Pons (tissue), 1 donor: ENCODE measurements around the gene KRT9.
"Not testable (repeated sequence)": the region's sequence is repeated elsewhere in the genome, so short reads cannot be mapped to it uniquely, and the experiment has no call there.

Source experiments
- DNase-seq: peaks from one replicate; pipeline ENCODE4 v3.0.0-alpha.2; 2016; ENCODE audit warnings: low spot score

KRT9 gene

DNA sequence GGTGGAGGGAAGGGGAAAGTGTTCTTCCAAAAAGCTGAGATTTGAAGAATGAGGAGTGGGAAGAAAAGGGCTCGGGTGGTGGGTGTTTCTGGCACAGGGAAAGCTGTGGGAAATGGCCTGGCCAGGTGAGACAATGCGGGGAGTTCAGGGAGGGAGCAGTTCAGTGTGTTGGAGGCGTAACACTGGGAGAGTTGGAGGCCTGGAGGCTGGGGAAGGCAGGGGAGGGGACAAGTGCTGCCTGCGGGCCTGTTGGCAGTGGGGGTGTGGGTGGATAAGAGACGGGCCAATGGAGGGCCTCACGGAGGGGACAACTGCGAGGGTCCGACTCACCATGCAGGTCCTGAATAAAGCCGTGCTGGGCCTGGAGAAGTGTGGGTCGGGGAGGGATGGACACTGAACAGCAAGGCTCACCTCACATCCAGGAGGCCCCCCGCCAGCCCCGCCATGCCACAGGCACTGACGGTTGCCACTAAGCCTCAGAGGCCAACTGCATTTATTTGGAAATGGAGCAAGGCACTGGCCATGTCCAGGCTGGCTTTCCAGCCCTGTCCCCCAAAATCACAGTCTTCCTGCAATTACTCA is 25.9 kb downstream of the KRT9 start:
- no peak for DNase-seq

- no peak for DNase-seq
Measured at GRCh38 chr17:41544935-41545334, 26.9 kb downstream of the KRT9 start.

GRCh38 chr17:41544491-41544892 is 27.4 kb downstream of the KRT9 start:
- no peak for DNase-seq

GRCh38 chr17:41542786-41543185 is 29.1 kb downstream of the KRT9 start:
- DNase-seq: not testable (repeated sequence)

DNA sequence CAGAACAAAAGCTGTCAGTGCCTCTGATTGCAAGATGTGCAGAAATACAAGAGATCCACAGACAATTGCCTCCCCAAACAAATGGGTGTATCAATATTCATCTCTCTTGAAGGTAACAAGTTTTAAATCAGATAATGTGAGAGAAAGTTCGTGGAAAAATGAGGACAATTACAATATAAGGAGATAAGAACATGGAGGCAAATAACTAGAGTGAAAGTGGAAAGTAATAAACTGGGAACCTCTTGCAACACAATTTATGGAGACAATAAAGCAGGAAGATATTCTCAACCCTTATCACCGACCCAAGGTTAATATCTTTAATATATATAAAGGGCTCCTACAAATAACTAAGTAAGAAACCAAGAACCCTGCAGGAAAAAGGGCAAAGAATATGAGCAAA is 29.5 kb downstream of the KRT9 start:
- no peak for DNase-seq

GRCh38 chr17:41540921-41541625 is 30.8 kb downstream of the KRT9 start:
- no peak for DNase-seq

GRCh38 chr17:41539979-41540701 is 31.7 kb downstream of the KRT9 start:
- DNase-seq: no peak

DNA sequence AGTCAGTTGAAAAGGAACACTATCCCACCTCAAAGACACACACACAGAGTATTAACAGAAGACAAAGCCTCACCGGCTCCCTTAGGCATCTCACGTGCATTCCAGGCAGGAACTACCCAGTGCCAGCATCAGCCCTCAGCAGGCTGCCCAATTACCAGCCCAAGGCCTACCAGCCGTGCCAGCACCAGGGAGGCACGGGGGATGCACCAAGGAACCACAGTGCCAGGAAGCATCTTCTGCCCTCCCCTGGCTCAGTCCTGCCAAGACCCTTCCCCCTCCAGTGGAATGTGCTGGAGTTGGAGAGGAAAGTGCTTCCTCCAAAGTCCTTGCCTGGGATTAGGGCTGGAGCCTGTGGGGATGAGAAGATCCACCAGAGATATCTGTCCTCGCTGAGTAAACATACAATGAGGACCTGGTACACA is 32.8 kb downstream of the KRT9 start:
- DNase-seq: no peak

DNA sequence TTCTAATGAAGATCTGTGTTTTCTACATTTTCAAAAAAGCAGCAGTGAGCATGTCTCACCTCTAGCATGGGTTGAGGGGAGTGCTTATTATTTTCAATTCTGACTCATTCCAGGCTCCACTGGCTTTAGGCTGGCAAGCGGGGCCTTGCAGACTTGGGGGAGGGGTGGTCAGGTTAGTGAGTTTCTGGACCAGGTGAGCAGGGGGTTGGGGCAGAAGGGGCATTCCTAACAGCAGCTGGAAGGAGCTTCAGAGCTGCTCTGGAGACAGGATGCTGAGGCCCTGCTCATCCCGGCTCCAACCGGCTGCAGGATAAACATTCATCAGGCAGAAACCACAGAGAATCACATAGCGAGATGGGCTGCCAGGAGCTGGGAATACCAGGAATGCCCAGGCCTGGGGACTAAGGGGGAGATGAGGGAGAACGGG is 33.3 kb downstream of the KRT9 start:
- DNase-seq: no peak

DNA sequence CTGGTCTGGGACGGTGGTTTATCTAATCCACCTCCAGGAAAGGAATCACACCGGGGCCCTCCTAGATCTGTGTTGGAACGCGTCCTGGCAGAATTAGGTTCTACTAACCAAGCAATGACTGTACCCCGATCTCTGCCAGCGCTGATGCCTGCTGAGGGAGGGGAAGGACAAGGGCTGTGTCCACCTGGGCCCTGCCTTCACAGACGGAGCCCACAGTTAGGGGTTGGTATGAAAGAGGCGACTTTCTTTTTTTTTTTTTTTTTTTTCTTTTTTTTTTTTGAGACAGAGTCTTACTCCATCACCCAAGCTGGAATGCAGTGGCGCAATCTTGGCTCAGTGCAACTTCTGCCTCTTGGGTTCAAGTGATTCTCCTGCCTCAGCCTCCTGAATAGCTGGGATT is 33.9 kb downstream of the KRT9 start:
- DNase-seq: no peak

DNA sequence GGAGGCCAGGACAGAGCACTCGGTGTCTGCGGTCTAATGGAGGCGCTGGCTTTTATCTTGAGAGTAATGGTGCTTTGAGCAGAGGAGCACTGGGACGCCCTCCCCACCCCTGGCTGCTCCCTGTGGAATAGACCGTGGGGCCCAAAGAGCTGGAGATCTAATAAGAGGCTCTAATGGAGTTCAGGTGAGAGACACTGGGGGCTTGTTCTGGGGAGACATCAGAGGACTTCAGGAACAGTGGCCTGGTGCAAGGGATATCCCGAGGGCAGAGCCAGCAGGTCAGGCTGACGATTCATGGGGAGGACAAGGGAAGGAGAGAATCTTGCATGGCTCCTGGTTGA is 34.3 kb downstream of the KRT9 start:
- DNase-seq: no peak

GRCh38 chr17:41536741-41537613 is 34.9 kb downstream of the KRT9 start:
- no peak for DNase-seq

GRCh38 chr17:41535764-41536481 is 35.9 kb downstream of the KRT9 start:
- DNase-seq: no peak

- no peak for DNase-seq
Measured at GRCh38 chr17:41534899-41535546, 36.8 kb downstream of the KRT9 start.

- DNase-seq: no peak
Measured at GRCh38 chr17:41533613-41534012, 38.2 kb downstream of the KRT9 start.

DNA sequence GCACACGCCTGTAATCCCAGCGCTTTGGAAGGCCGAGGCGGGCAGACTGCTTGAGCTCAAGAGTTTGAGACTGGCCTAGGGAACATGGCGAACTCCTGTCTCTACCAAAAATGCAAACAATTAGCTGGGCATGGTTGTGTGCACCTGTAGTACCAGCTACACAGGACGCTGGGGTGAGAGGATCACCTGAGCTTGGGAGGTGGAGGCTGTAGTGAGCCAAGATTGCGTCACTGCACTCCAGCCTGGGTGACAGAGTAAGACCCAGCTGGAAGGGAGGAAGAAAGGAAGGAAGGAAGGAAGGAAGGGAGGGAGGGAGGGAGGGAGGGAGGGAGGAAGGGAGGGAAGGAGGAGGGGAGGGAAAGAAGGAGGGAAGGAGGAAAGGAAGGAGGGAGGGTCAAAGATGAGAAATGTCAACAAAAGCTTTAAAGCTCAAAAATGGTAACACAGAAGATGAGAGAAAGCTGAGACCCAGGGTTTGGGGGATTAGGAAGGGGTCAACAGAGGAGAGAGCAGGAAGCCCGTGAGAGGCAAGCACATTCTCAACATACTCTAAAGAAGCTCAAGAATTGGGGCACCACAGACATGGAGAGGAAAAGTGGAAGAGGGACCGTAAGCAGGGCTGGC is 38.8 kb downstream of the KRT9 start:
- DNase-seq: no peak

- no peak for DNase-seq
Measured at GRCh38 chr17:41531993-41532392, 39.9 kb downstream of the KRT9 start.

DNA sequence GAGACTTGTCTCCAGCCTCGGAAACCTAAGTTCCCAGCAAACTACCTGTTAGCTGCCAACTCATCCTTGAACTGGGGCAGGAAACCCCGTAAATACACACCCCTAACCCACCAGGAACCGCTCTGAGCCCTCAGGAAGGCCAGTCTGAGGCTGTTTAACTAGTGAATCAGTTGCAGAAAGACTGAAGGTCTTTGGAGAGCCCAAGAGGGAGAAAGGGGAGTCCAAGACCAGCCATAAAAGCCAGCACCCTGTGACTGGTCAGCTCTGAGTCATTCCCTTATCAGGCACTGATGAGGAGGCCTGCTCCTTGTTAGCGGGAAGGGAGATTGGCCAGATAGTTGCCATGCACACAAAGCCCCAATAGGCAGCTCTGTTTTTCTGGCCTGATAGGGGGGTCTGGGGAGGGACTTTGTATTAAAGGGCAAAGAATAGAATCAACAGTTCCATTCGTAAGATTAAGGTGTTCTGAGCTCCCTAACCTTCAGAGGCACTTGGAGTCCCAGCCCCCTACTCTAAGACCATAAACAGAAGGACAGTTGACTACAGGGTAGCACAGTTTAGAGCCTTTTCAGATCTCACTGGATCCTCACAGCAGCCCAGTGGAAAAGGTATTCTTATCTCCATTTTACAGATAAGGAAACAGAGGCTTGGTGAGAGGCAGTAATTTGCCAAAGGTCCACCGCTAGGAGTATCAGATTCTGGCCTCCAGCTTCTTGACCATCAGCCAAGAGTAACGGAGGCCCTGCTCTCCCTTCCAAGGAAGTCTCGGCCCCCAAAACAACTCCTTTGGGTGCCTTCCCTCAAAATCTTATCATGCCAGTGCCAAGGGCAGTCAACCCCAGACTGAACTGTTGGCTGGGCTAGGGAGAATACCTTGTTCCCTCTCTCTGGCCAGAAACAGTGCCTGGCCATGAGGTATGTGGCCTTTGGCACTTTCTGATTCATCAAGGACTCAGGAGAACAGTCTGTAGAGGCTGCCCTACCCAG is 41.5 kb downstream of the KRT9 start:
- DNase-seq: no peak

- DNase-seq: no peak
Measured at GRCh38 chr17:41529491-41529915, 42.4 kb downstream of the KRT9 start.

GRCh38 chr17:41528959-41529353 is 42.9 kb downstream of the KRT9 start:
- no peak for DNase-seq
